ENCODE results near the gene GATAD2B. TPM values are rescaled to one million over a fixed set of nuclear protein-coding genes. Genes with fewer than 3 reads are reported as not detected.

Gene GATAD2B
- total and polyA plus RNA-seq, 2 donors (not counting 1 experiment from before 2014, with no cell fraction given): 4.8 to 5.2 TPM

GRCh38 chr1:153801786-153802697, 120.7 kb downstream of the GATAD2B start:
- TF ChIP-seq CTCF (conservative IDR thresholded peaks at IDR 0.05 in 1 of 2, IDR thresholded peaks at IDR 0.05 in 1 of 2; ENCODE audit: low read depth in 1 of 2, low read length in 2 of 2) (no peak), EZH2 (IDR thresholded peaks at IDR 0.05; ENCODE audit: low read length, missing control alignments) (no peak)
- H3K9ac ChIP-seq (ENCODE audit: insufficient read depth, low read length): no peak overlapping the region
- no peak overlapping the region for H2AFZ ChIP-seq (ENCODE audit: low read length)
- H3K4me2 ChIP-seq (ENCODE audit: extremely low read depth, insufficient read depth, low read length): no peak overlapping the region
- H3K4me1 ChIP-seq (ENCODE audit: control insufficient read depth, extremely low read depth, insufficient read depth, low read length): peaks cover 5% of the 10 kb centered on the region
- H3K79me2 ChIP-seq (ENCODE audit: control insufficient read depth, insufficient read depth, low read length): no peaks in the 10 kb centered on the region
- H3K27me3 ChIP-seq (ENCODE audit: control insufficient read depth, insufficient read depth, low read length): no peaks in the 10 kb centered on the region
- no peaks in the 10 kb centered on the region for H3K9me3 ChIP-seq (ENCODE audit: control insufficient read depth, insufficient read depth, low read depth, low read length)
- H3K4me3 ChIP-seq (replicated peaks in 1 of 4; ENCODE audit: control extremely low read depth in 1 of 4, insufficient read depth in 1 of 4, low read depth in 3 of 4, low read length in 4 of 4): no peak overlapping the region
- DNase-seq (ENCODE audit: low read depth in 2 of 2): no peak
- H3K36me3 ChIP-seq (ENCODE audit: control insufficient read depth, insufficient read depth, low read length): no peaks in the 10 kb centered on the region
- no peak overlapping the region for H3K27ac ChIP-seq (ENCODE audit: insufficient read depth, low read length)
- no peaks in the 10 kb centered on the region for H4K20me1 ChIP-seq (ENCODE audit: control insufficient read depth, extremely low read depth, insufficient read depth, low read length)

GRCh38 chr1:153801028-153801625, 121.6 kb downstream of the GATAD2B start:
- no peak overlapping the region for H3K4me2 ChIP-seq (ENCODE audit: extremely low read depth, insufficient read depth, low read length)
- H3K27ac ChIP-seq (ENCODE audit: insufficient read depth, low read length): no peak overlapping the region
- no peak overlapping the region for H3K4me3 ChIP-seq (replicated peaks in 1 of 4; ENCODE audit: control extremely low read depth in 1 of 4, insufficient read depth in 1 of 4, low read depth in 3 of 4, low read length in 4 of 4)
- no peaks in the 10 kb centered on the region for H3K36me3 ChIP-seq (ENCODE audit: control insufficient read depth, insufficient read depth, low read length)
- no peak overlapping the region for H3K9ac ChIP-seq (ENCODE audit: insufficient read depth, low read length)
- no peak for TF ChIP-seq EZH2 (IDR thresholded peaks at IDR 0.05; ENCODE audit: low read length, missing control alignments)
- no peak for TF ChIP-seq CTCF (conservative IDR thresholded peaks at IDR 0.05 in 1 of 2, IDR thresholded peaks at IDR 0.05 in 1 of 2; ENCODE audit: low read depth in 1 of 2, low read length in 2 of 2)
- H4K20me1 ChIP-seq (ENCODE audit: control insufficient read depth, extremely low read depth, insufficient read depth, low read length): no peaks in the 10 kb centered on the region
- H2AFZ ChIP-seq (ENCODE audit: low read length): no peak overlapping the region
- peaks cover 5% of the 10 kb centered on the region for H3K4me1 ChIP-seq (ENCODE audit: control insufficient read depth, extremely low read depth, insufficient read depth, low read length)
- no peaks in the 10 kb centered on the region for H3K79me2 ChIP-seq (ENCODE audit: control insufficient read depth, insufficient read depth, low read length)
- no peak for DNase-seq (ENCODE audit: low read depth in 2 of 2)
- H3K9me3 ChIP-seq (ENCODE audit: control insufficient read depth, insufficient read depth, low read depth, low read length): no peaks in the 10 kb centered on the region
- H3K27me3 ChIP-seq (ENCODE audit: control insufficient read depth, insufficient read depth, low read length): no peaks in the 10 kb centered on the region

- no peaks in the 10 kb centered on the region for H3K27me3 ChIP-seq (ENCODE audit: control insufficient read depth, insufficient read depth, low read length)
- no peaks in the 10 kb centered on the region for H3K79me2 ChIP-seq (ENCODE audit: control insufficient read depth, insufficient read depth, low read length)
- H3K36me3 ChIP-seq (ENCODE audit: control insufficient read depth, insufficient read depth, low read length): no peaks in the 10 kb centered on the region
- no peaks in the 10 kb centered on the region for H3K9me3 ChIP-seq (ENCODE audit: control insufficient read depth, insufficient read depth, low read depth, low read length)
- no peak overlapping the region for H3K4me3 ChIP-seq (replicated peaks in 1 of 4; ENCODE audit: control extremely low read depth in 1 of 4, insufficient read depth in 1 of 4, low read depth in 3 of 4, low read length in 4 of 4)
- H2AFZ ChIP-seq (ENCODE audit: low read length): no peak overlapping the region
- no peak overlapping the region for H3K4me2 ChIP-seq (ENCODE audit: extremely low read depth, insufficient read depth, low read length)
- H3K9ac ChIP-seq (ENCODE audit: insufficient read depth, low read length): no peak overlapping the region
- no peak overlapping the region for H3K27ac ChIP-seq (ENCODE audit: insufficient read depth, low read length)
- TF ChIP-seq EZH2 (IDR thresholded peaks at IDR 0.05; ENCODE audit: low read length, missing control alignments) (no peak), CTCF (conservative IDR thresholded peaks at IDR 0.05 in 1 of 2, IDR thresholded peaks at IDR 0.05 in 1 of 2; ENCODE audit: low read depth in 1 of 2, low read length in 2 of 2) (no peak)
- peaks cover 2% of the 10 kb centered on the region for H3K4me1 ChIP-seq (ENCODE audit: control insufficient read depth, extremely low read depth, insufficient read depth, low read length)
- no peaks in the 10 kb centered on the region for H4K20me1 ChIP-seq (ENCODE audit: control insufficient read depth, extremely low read depth, insufficient read depth, low read length)
- DNase-seq (ENCODE audit: low read depth in 2 of 2): no peak
Measured at GRCh38 chr1:153800516-153800915, 122.3 kb downstream of the GATAD2B start.

Measured in fibroblast of lung (primary cell).